ENCODE measurements around the gene LRRC8C.

- TF ChIP-seq CTCF (IDR thresholded peaks at IDR 0.05) (no peak), POLR2A (IDR thresholded peaks at IDR 0.05) (no peak)
These were observed 2.9 kb upstream of the LRRC8C start for GRCh38 chr1:89630048-89630447.

Measured in right lobe of liver (tissue), 4 donors.